ENCODE measurements around the gene LYVE1. TPM values are rescaled to one million over a fixed set of nuclear protein-coding genes. Genes with fewer than 3 reads are reported as not detected.
A peak's percentile ranks its signal among the peaks of the same experiment; 100 is the strongest.

The LYVE1 gene
- total and polyA plus RNA-seq, 2 of the 13 experiments (the other 11 are each of a cell fraction or from before 2014, with no cell fraction given) = 1.2 to 1.4 TPM

DNA sequence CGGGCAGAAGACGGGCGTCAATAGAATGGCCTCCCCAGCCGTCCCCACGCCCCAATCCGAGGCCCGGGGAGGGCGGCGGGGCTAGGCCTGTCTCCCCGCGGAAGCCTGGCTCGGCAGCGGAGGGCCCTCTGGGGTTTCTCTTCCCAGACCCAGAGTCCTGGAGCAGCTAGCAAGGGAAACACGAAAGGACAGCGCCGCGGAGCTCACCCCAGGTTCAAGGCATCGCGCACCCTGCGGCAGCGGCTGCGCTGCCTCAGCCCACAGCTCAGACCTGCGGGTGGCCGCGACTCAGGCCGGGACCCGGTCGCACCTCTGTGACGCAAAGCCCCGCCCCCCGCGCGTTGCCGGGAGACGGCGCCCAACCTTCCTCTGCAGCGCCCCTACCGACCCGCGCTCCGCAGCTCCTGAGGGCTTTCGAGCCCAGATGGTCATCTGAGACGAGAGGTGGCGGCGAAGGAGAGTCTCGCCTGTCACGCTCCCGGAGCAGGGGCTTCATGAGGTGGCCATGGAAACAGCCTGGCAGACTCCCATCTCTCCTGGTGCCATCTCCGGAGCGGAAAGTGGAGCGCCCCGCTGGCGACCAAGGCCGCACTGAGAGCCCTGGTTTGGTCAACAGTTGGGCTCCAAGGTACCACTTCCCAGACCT, 27.4 kb downstream of the LYVE1 start, which contains the start of gene RNF141:
TSS of gene RNF141 (minus strand) at position 273 of the 646 bp plus-strand sequence. CDS start 7,029 bp downstream, outside the sequence.
- Histone ChIP-seq H3K9ac (ENCODE audit: insufficient read depth, low read depth, low read length) (peak within 1 kb of the TSS; percentile 89), H2AFZ (ENCODE audit: low read length) (peak within 1 kb of the TSS; percentile 66), H3K4me2 (ENCODE audit: low read depth, low read length) (peak within 1 kb of the TSS; percentile 92), H3K36me3 (replicated peaks in 1 of 2; ENCODE audit: control insufficient read depth in 1 of 2, insufficient read depth in 2 of 2, low read length in 2 of 2) (no peaks in the 10 kb centered on the region), H4K20me1 (ENCODE audit: insufficient read depth, low read length) (no peaks in the 10 kb centered on the region), H3K79me2 (ENCODE audit: insufficient read depth, low read length) (no peaks in the 10 kb centered on the region), H3K4me1 (ENCODE audit: insufficient read depth, low read length) (peaks cover 18% of the 10 kb centered on the region), H3K27me3 (ENCODE audit: control insufficient read depth in 1 of 2, insufficient read depth in 2 of 2, low read length in 2 of 2) (no peaks in the 10 kb centered on the region; a peak in 1 of 5 replicates), H3K9me3 (ENCODE audit: low read length) (no peaks in the 10 kb centered on the region), H3K4me3 (replicated peaks in 1 of 3; ENCODE audit: insufficient read depth in 1 of 3, low read depth in 2 of 3, low read length in 3 of 3) (peak within 1 kb of the TSS; percentile 83 to 93 (median 92)), H3K27ac (ENCODE audit: extremely low read length, insufficient read depth, low read length) (peak within 1 kb of the TSS; percentile 85)
- in situ Hi-C loops (cut with HindIII; ENCODE audit: extremely low pct_ligation_motif_present, low pct_unique_long_range_greater_than_20kb) = no loop called here
- BruUV-seq (replicated peaks) = no TSS peak
- ChIA-PET POLR2A (interaction anchor here (0.9 to 1.5 kb wide), 7 partner anchors 9 to 317 kb away, joined by 3 to 8 read pairs (median 4); partner anchors contain the start of genes CTR9, EIF4G2, LYVE1 and ZBED5), CTCF (ENCODE audit: low intra/inter-chr PET ratio, low total read pairs) (no interaction called here)
- ATAC-seq (peak; percentile 97), DNase-seq (ENCODE audit: low spot score) (peak; percentile 81), FAIRE-seq (peak; percentile 59)
- 0% methylated on average over 12 of the region's 54 CpGs for WGBS (ENCODE audit: low lambda C conversion rate)
- intact Hi-C loops (cut with micrococcal nuclease; ENCODE audit: unreplicated experiment) = no loop called here
- TF ChIP-seq MBNL3 (CRISPR knock-in tag; conservative IDR thresholded peaks at IDR 0.05) (no peak), ZBTB3 (CRISPR knock-in tag; IDR thresholded peaks at IDR 0.05; ENCODE audit: borderline replicate concordance, low read depth) (0 out of 2 replicates have a peak, but pooled peaks have one; percentile 30), ZNF121 (CRISPR knock-in tag; IDR thresholded peaks at IDR 0.05) (no peak), ZNF180 (CRISPR knock-in tag; IDR thresholded peaks at IDR 0.05; ENCODE audit: borderline replicate concordance, low read depth) (no peak)
- TF ChIP-seq, protein P1, sequence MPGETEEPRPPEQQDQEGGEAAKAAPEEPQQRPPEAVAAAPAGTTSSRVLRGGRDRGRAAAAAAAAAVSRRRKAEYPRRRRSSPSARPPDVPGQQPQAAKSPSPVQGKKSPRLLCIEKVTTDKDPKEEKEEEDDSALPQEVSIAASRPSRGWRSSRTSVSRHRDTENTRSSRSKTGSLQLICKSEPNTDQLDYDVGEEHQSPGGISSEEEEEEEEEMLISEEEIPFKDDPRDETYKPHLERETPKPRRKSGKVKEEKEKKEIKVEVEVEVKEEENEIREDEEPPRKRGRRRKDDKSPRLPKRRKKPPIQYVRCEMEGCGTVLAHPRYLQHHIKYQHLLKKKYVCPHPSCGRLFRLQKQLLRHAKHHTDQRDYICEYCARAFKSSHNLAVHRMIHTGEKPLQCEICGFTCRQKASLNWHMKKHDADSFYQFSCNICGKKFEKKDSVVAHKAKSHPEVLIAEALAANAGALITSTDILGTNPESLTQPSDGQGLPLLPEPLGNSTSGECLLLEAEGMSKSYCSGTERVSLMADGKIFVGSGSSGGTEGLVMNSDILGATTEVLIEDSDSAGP (CRISPR knock-in tag; IDR thresholded peaks at IDR 0.05; ENCODE audit: borderline replicate concordance) = peak; percentile 87
- TF ChIP-seq, protein P2, sequence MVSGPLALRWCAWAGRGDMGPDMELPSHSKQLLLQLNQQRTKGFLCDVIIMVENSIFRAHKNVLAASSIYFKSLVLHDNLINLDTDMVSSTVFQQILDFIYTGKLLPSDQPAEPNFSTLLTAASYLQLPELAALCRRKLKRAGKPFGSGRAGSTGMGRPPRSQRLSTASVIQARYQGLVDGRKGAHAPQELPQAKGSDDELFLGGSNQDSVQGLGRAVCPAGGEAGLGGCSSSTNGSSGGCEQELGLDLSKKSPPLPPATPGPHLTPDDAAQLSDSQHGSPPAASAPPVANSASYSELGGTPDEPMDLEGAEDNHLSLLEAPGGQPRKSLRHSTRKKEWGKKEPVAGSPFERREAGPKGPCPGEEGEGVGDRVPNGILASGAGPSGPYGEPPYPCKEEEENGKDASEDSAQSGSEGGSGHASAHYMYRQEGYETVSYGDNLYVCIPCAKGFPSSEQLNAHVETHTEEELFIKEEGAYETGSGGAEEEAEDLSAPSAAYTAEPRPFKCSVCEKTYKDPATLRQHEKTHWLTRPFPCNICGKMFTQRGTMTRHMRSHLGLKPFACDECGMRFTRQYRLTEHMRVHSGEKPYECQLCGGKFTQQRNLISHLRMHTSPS (CRISPR knock-in tag; IDR thresholded peaks at IDR 0.05; ENCODE audit: low read depth) = no peak
- TF ChIP-seq, protein P3, sequence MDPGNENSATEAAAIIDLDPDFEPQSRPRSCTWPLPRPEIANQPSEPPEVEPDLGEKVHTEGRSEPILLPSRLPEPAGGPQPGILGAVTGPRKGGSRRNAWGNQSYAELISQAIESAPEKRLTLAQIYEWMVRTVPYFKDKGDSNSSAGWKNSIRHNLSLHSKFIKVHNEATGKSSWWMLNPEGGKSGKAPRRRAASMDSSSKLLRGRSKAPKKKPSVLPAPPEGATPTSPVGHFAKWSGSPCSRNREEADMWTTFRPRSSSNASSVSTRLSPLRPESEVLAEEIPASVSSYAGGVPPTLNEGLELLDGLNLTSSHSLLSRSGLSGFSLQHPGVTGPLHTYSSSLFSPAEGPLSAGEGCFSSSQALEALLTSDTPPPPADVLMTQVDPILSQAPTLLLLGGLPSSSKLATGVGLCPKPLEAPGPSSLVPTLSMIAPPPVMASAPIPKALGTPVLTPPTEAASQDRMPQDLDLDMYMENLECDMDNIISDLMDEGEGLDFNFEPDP (CRISPR knock-in tag; conservative IDR thresholded peaks at IDR 0.05) = no peak
- TF ChIP-seq, protein P4, sequence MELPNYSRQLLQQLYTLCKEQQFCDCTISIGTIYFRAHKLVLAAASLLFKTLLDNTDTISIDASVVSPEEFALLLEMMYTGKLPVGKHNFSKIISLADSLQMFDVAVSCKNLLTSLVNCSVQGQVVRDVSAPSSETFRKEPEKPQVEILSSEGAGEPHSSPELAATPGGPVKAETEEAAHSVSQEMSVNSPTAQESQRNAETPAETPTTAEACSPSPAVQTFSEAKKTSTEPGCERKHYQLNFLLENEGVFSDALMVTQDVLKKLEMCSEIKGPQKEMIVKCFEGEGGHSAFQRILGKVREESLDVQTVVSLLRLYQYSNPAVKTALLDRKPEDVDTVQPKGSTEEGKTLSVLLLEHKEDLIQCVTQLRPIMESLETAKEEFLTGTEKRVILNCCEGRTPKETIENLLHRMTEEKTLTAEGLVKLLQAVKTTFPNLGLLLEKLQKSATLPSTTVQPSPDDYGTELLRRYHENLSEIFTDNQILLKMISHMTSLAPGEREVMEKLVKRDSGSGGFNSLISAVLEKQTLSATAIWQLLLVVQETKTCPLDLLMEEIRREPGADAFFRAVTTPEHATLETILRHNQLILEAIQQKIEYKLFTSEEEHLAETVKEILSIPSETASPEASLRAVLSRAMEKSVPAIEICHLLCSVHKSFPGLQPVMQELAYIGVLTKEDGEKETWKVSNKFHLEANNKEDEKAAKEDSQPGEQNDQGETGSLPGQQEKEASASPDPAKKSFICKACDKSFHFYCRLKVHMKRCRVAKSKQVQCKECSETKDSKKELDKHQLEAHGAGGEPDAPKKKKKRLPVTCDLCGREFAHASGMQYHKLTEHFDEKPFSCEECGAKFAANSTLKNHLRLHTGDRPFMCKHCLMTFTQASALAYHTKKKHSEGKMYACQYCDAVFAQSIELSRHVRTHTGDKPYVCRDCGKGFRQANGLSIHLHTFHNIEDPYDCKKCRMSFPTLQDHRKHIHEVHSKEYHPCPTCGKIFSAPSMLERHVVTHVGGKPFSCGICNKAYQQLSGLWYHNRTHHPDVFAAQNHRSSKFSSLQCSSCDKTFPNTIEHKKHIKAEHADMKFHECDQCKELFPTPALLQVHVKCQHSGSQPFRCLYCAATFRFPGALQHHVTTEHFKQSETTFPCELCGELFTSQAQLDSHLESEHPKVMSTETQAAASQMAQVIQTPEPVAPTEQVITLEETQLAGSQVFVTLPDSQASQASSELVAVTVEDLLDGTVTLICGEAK (IDR thresholded peaks at IDR 0.05) = no peak
- TF ChIP-seq, protein P4 (CRISPR knock-in tag; IDR thresholded peaks at IDR 0.05) = peak; percentile 69; the same call in 1 of the 2 replicates

All from HepG2 (cell line).